ENCODE results near the gene SETD7.

DNA sequence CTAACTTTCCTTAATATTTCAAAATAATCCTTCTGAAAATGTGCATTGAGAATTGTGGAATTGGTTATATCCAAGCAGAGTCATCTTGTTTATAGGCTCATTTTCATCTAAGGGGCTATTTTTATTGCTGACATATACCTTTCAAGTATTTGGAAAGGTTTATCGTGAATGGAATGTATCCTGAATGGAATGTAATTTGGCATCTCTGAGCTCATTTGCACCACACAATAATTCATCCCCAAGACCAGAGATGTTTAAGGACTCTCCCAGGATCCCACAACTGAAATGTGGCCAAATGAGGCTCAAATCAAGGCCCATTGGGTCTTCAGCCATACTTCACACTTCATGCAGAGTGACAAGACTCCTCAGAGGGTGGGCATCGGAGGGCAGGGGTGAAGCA is 7.5 kb upstream of the SETD7 start:
- TF ChIP-seq TAF1 (IDR thresholded peaks at IDR 0.05; ENCODE audit: borderline replicate concordance, insufficient read depth, low read length) (no peak), POLR2AphosphoS5 (IDR thresholded peaks at IDR 0.05; ENCODE audit: low read depth, low read length) (no peak), SIN3A (IDR thresholded peaks at IDR 0.05; ENCODE audit: borderline replicate concordance, insufficient read depth, low read length) (no peak)
